BE2C (cell line): ENCODE data around the gene DAPK1. TPM values are rescaled to one million over a fixed set of nuclear protein-coding genes. Genes with fewer than 3 reads are reported as not detected.

Experiments used
- DNase-seq: peaks from one replicate; pipeline ENCODE4 v3.0.0-alpha.2; 2020
- H3K27me3 ChIP-seq: fragments of 250-450 bp; sonication (Bioruptor Pico); 2 replicates; pipeline ENCODE4 v1.5.1; 2020; ENCODE audit warnings: mild to moderate bottlenecking
- H3K36me3 ChIP-seq: fragments of 250-450 bp; sonication (Bioruptor Pico); 2 replicates; pipeline ENCODE4 v1.5.1; 2020; ENCODE audit warnings: mild to moderate bottlenecking
- H3K4me1 ChIP-seq: fragments of 250-450 bp; sonication (Bioruptor Pico); 2 replicates; pipeline ENCODE4 v1.5.1; 2020
- H3K4me3 ChIP-seq: 2 replicates; pipeline ENCODE4 v1.5.1; 2011; ENCODE audit warnings: low read depth, low read length
- H3K9me3 ChIP-seq: fragments of 250-450 bp; sonication (Bioruptor Pico); 2 replicates; pipeline ENCODE4 v1.5.1; 2020
- CTCF ChIP-seq: IDR thresholded peaks from 2 replicates; pipeline ENCODE4 v1.5.1; 2012; ENCODE audit warnings: mild to moderate bottlenecking, low read depth, low read length
- polyA plus RNA-seq: library from polyadenylated mRNA; unstranded; fragments of >200 nt; gene quantifications from one replicate; pipeline ENCODE4 v1.2.1, GENCODE V29; 2012; ENCODE audit warnings: low read depth, missing spikeins; ENCODE audit not compliant: insufficient read length, insufficient read depth

Gene DAPK1
- polyA plus RNA-seq, result 27.7 TPM

- Histone ChIP-seq H3K4me1 (peaks cover 15% of the 10 kb centered on the region), H3K36me3 (no peaks in the 10 kb centered on the region)
Observed at GRCh38 chr9:87497604-87498045, at the start of gene DAPK1. Gene DAPK1, plus strand, starts transcription at chr9:87497867. Its CDS starts 1,211 bp downstream, at chr9:87499078.

GRCh38 chr9:87451149-87451548, 46.5 kb upstream of the DAPK1 start:
- peaks cover 8% of the 10 kb centered on the region for H3K4me1 ChIP-seq
- no peaks in the 10 kb centered on the region for H3K36me3 ChIP-seq
- H3K9me3 ChIP-seq, result no peaks in the 10 kb centered on the region; the same call in 1 of the 2 replicates
- no peaks in the 10 kb centered on the region for H3K27me3 ChIP-seq
- no peak for DNase-seq
- no peak for TF ChIP-seq CTCF
- no peak overlapping the region for H3K4me3 ChIP-seq

More at GRCh38 chr9:87497604-87498045, at the start of gene DAPK1:
- Histone ChIP-seq H3K9me3 (no peaks in the 10 kb centered on the region), H3K4me3 (peak within 1 kb of the TSS; percentile 62), H3K27me3 (no peaks in the 10 kb centered on the region)
- peak; percentile 20; the same call in 1 of the 2 replicates for TF ChIP-seq CTCF
- DNase-seq, result peak; percentile 89

GRCh38 chr9:87455407-87455806, 42.3 kb upstream of the DAPK1 start:
- DNase-seq, result no peak
- no peak overlapping the region for H3K4me3 ChIP-seq
- H3K36me3 ChIP-seq, result no peaks in the 10 kb centered on the region
- no peaks in the 10 kb centered on the region for H3K4me1 ChIP-seq
- H3K27me3 ChIP-seq, result no peaks in the 10 kb centered on the region
- no peak for TF ChIP-seq CTCF
- H3K9me3 ChIP-seq, result no peaks in the 10 kb centered on the region; the same call in 1 of the 2 replicates

- Histone ChIP-seq H3K4me1 (no peaks in the 10 kb centered on the region), H3K9me3 (no peaks in the 10 kb centered on the region), H3K4me3 (no peak overlapping the region), H3K27me3 (no peaks in the 10 kb centered on the region), H3K36me3 (no peaks in the 10 kb centered on the region)
- DNase-seq, result no peak
- no peak for TF ChIP-seq CTCF
Observed at GRCh38 chr9:87461256-87461655, 36.4 kb upstream of the DAPK1 start.

GRCh38 chr9:87464110-87464991, 33.3 kb upstream of the DAPK1 start:
- no peaks in the 10 kb centered on the region for H3K4me1 ChIP-seq
- H3K4me3 ChIP-seq, result no peak overlapping the region
- no peaks in the 10 kb centered on the region for H3K36me3 ChIP-seq

More at GRCh38 chr9:87464110-87464991, 33.3 kb upstream of the DAPK1 start:
- no peaks in the 10 kb centered on the region for H3K27me3 ChIP-seq
- TF ChIP-seq CTCF, result no peak
- DNase-seq, result no peak
- no peaks in the 10 kb centered on the region for H3K9me3 ChIP-seq
